ENCODE results near the gene AMT. TPM values are rescaled to one million over a fixed set of nuclear protein-coding genes. Genes with fewer than 3 reads are reported as not detected.

Gene AMT
- total RNA-seq, 1 experiment from 2014 or later: 1.6 TPM

GRCh38 chr3:49385617-49386016, 36.7 kb downstream of the AMT start:
- H3K4me1 ChIP-seq: no peaks in the 10 kb centered on the region
- BruUV-seq (replicated peaks): no TSS peak
- no peak for TF ChIP-seq CTCF (IDR thresholded peaks at IDR 0.05; ENCODE audit: insufficient read depth in 1 of 2, low read depth in 1 of 2, low read length in 1 of 2, severe bottlenecking in 1 of 2, unreplicated experiment in 1 of 2)
- H3K4me1 Mint-ChIP-seq (ENCODE audit: low read depth, unreplicated experiment): no peaks in the 10 kb centered on the region
- no peaks in the 10 kb centered on the region for H3K36me3 ChIP-seq (ENCODE audit: control insufficient read depth, insufficient read depth, low read length)
- H3K36me3 Mint-ChIP-seq (ENCODE audit: insufficient read depth, unreplicated experiment): peaks cover 27% of the 10 kb centered on the region
- no peaks in the 10 kb centered on the region for H3K27me3 Mint-ChIP-seq (ENCODE audit: insufficient read depth, unreplicated experiment)
- DNase-seq: no peak
- H3K27me3 ChIP-seq (replicated peaks; ENCODE audit: control insufficient read depth, insufficient read depth, low read length): no peaks in the 10 kb centered on the region
- no peaks in the 10 kb centered on the region for H3K9me3 Mint-ChIP-seq (ENCODE audit: unreplicated experiment)
- POLR2A ChIA-PET: no interaction called here
- H3K27ac Mint-ChIP-seq (ENCODE audit: unreplicated experiment): no peak overlapping the region
- intact Hi-C loops (cut with micrococcal nuclease; ENCODE audit: unreplicated experiment): no loop called here
- no peak overlapping the region for H3K4me3 ChIP-seq (ENCODE audit: low read depth, low read length)
- CTCF ChIA-PET: no interaction called here
- H3K9me3 ChIP-seq: no peaks in the 10 kb centered on the region
- H3K4me3 Mint-ChIP-seq (ENCODE audit: unreplicated experiment): no peak overlapping the region

- H3K4me1 Mint-ChIP-seq (ENCODE audit: low read depth, unreplicated experiment): no peaks in the 10 kb centered on the region
- H3K4me3 ChIP-seq (ENCODE audit: low read depth, low read length): no peak overlapping the region
- TF ChIP-seq CTCF (IDR thresholded peaks at IDR 0.05; ENCODE audit: insufficient read depth in 1 of 2, low read depth in 1 of 2, low read length in 1 of 2, severe bottlenecking in 1 of 2, unreplicated experiment in 1 of 2): no peak
- no peaks in the 10 kb centered on the region for H3K9me3 ChIP-seq
- no peaks in the 10 kb centered on the region for H3K9me3 Mint-ChIP-seq (ENCODE audit: unreplicated experiment)
- no TSS peak for BruUV-seq (replicated peaks)
- H3K36me3 Mint-ChIP-seq (ENCODE audit: insufficient read depth, unreplicated experiment): peaks cover 30% of the 10 kb centered on the region
- DNase-seq: no peak
- POLR2A ChIA-PET: interaction anchor here (0.5 kb wide), 1 partner anchor 81 kb away, joined by 4 read pairs; no protein-coding TSS in a partner anchor
- H3K36me3 ChIP-seq (ENCODE audit: control insufficient read depth, insufficient read depth, low read length): no peaks in the 10 kb centered on the region
- H3K27me3 ChIP-seq (replicated peaks; ENCODE audit: control insufficient read depth, insufficient read depth, low read length): no peaks in the 10 kb centered on the region
- no peak overlapping the region for H3K4me3 Mint-ChIP-seq (ENCODE audit: unreplicated experiment)
- H3K4me1 ChIP-seq: no peaks in the 10 kb centered on the region
- CTCF ChIA-PET: no interaction called here
- intact Hi-C loops (cut with micrococcal nuclease; ENCODE audit: unreplicated experiment): no loop called here
- no peaks in the 10 kb centered on the region for H3K27me3 Mint-ChIP-seq (ENCODE audit: insufficient read depth, unreplicated experiment)
- H3K27ac Mint-ChIP-seq (ENCODE audit: unreplicated experiment): no peak overlapping the region
These were observed 38.9 kb downstream of the AMT start for GRCh38 chr3:49383387-49383786.

- no peak for TF ChIP-seq CTCF (IDR thresholded peaks at IDR 0.05; ENCODE audit: insufficient read depth in 1 of 2, low read depth in 1 of 2, low read length in 1 of 2, severe bottlenecking in 1 of 2, unreplicated experiment in 1 of 2)
- no peaks in the 10 kb centered on the region for H3K36me3 ChIP-seq (ENCODE audit: control insufficient read depth, insufficient read depth, low read length)
- intact Hi-C loops (cut with micrococcal nuclease; ENCODE audit: unreplicated experiment): no loop called here
- no peaks in the 10 kb centered on the region for H3K27me3 ChIP-seq (replicated peaks; ENCODE audit: control insufficient read depth, insufficient read depth, low read length)
- no peaks in the 10 kb centered on the region for H3K9me3 ChIP-seq
- DNase-seq: peak; percentile 23 to 37
- H3K4me3 ChIP-seq (ENCODE audit: low read depth, low read length): no peak overlapping the region
- no peak overlapping the region for H3K4me3 Mint-ChIP-seq (ENCODE audit: unreplicated experiment)
- BruUV-seq (replicated peaks): no TSS peak
- H3K4me1 Mint-ChIP-seq (ENCODE audit: low read depth, unreplicated experiment): peaks cover 7% of the 10 kb centered on the region
- H3K27me3 Mint-ChIP-seq (ENCODE audit: insufficient read depth, unreplicated experiment): no peaks in the 10 kb centered on the region
- ChIA-PET POLR2A (interaction anchor here (0.6 kb wide), 1 partner anchor 40 kb away, joined by 6 read pairs; no protein-coding TSS in a partner anchor), CTCF (no interaction called here)
- no peaks in the 10 kb centered on the region for H3K9me3 Mint-ChIP-seq (ENCODE audit: unreplicated experiment)
- H3K36me3 Mint-ChIP-seq (ENCODE audit: insufficient read depth, unreplicated experiment): peaks cover 47% of the 10 kb centered on the region
- H3K27ac Mint-ChIP-seq (ENCODE audit: unreplicated experiment): peak overlapping the region; percentile 69
- no peaks in the 10 kb centered on the region for H3K4me1 ChIP-seq
These were observed 43.9 kb downstream of the AMT start for GRCh38 chr3:49378249-49378895.
